H1 (cell line): Measurements from ENCODE around the gene DLEC1. TPM values are rescaled to one million over a fixed set of nuclear protein-coding genes. Genes with fewer than 3 reads are reported as not detected.

Source experiments
- CTCF ChIA-PET: fragments of 300-600 bp; sonication (Branson Sonifier 250); formaldehyde crosslinking; loops from one replicate; lab custom pipeline; 2021; ENCODE audit not compliant: partially characterized antibody; lab: Charles Lee
- POLR2A ChIA-PET: fragments of 300-600 bp; sonication (Branson Sonifier 250); formaldehyde crosslinking; loops from one replicate; lab custom pipeline; 2021; ENCODE audit warnings: inconsistent platforms; ENCODE audit not compliant: partially characterized antibody; lab: Charles Lee
- DNase-seq, 2 experiments: peaks; one replicate each; pipeline versions ENCODE4 v3.0.0 to v3.0.0-alpha.2; 2010 to 2022; ENCODE audit warnings: low spot score in 2 of 2, low read depth in 1 of 2, mixed read lengths in 1 of 2
- FAIRE-seq: peaks from 2 replicates; lab custom pipeline; 2011; peaks lifted over from hg19 to GRCh38; lab: Jason Lieb, UNC
- H2AFZ ChIP-seq: 2 replicates; pipeline ENCODE4 v1.8.1; 2012; ENCODE audit warnings: low read length, inconsistent platforms
- H2AK5ac ChIP-seq: 2 replicates; pipeline ENCODE4 v1.6.1; 2013; ENCODE audit warnings: low read depth, low read length
- H2BK120ac ChIP-seq: replicated peaks from 2 replicates; pipeline ENCODE3; 2013; ENCODE audit warnings: low read depth, low read length, inconsistent platforms
- H2BK12ac ChIP-seq: 2 replicates; pipeline ENCODE4 v1.6.1; 2013; ENCODE audit warnings: low read depth, low read length
- H2BK15ac ChIP-seq: 2 replicates; pipeline ENCODE4 v1.6.1; 2013; ENCODE audit warnings: low read length
- H2BK20ac ChIP-seq: 2 replicates; pipeline ENCODE4 v1.6.1; 2013; ENCODE audit warnings: low read length
- H2BK5ac ChIP-seq: 2 replicates; pipeline ENCODE4 v1.6.1; 2013; ENCODE audit warnings: low read depth, low read length
- H3K14ac ChIP-seq: 2 replicates; pipeline ENCODE4 v1.6.1; 2013; ENCODE audit warnings: inconsistent platforms; ENCODE audit not compliant: insufficient read length
- H3K18ac ChIP-seq: 2 replicates; pipeline ENCODE4 v1.6.1; 2013; ENCODE audit warnings: low read length; ENCODE audit errors: extremely low read depth
- H3K23ac ChIP-seq: 2 replicates; pipeline ENCODE4 v1.6.1; 2013; ENCODE audit warnings: inconsistent platforms; ENCODE audit not compliant: insufficient read length
- H3K23me2 ChIP-seq: 2 replicates; pipeline ENCODE4 v1.6.1; 2013; ENCODE audit warnings: low read depth, low read length
- H3K27ac ChIP-seq: 2 replicates; pipeline ENCODE4 v1.6.1; 2011; ENCODE audit warnings: low read depth, low read length, inconsistent platforms
- H3K27me3 ChIP-seq, 4 experiments: replicated peaks in 1 of 4; 1 replicate in 1 of 4; 2 replicates in 3 of 4; pipeline versions ENCODE4 v1.6.1 to v1.8.1; 2011 to 2013; ENCODE audit warnings: low read length in 3 of 4, mild to moderate bottlenecking in 3 of 4, inconsistent platforms in 2 of 4, mixed read lengths in 2 of 4, moderate library complexity in 1 of 4; ENCODE audit not compliant: control insufficient read depth in 3 of 4, insufficient read depth in 3 of 4; ENCODE audit errors: extremely low read depth in 1 of 4
- H3K36me3 ChIP-seq, 4 experiments: 2 replicates each; pipeline versions ENCODE4 v1.6.1 to v1.8.1; 2011 to 2013; ENCODE audit warnings: mild to moderate bottlenecking in 4 of 4, low read length in 3 of 4, moderate library complexity in 2 of 4, control low read depth in 1 of 4, inconsistent platforms in 1 of 4; ENCODE audit not compliant: insufficient read depth in 4 of 4, control insufficient read depth in 2 of 4
- H3K4ac ChIP-seq: replicated peaks from 2 replicates; pipeline ENCODE3; 2013; ENCODE audit warnings: low read length, low read depth, mixed read lengths, inconsistent platforms; ENCODE audit not compliant: insufficient read length
- H3K4me1 ChIP-seq, 4 experiments: replicated peaks in 1 of 4; 1 replicate in 1 of 4; 2 replicates in 3 of 4; pipeline versions ENCODE4 v1.6.1 to v1.8.1; 2011 to 2013; ENCODE audit warnings: low read length in 3 of 4, inconsistent platforms in 2 of 4, mixed read lengths in 1 of 4; ENCODE audit not compliant: insufficient read depth in 4 of 4, control insufficient read depth in 3 of 4
- H3K4me2 ChIP-seq, 2 experiments: 2 replicates each; pipeline versions ENCODE4 v1.6.1 to v1.8.1; 2011 to 2013; ENCODE audit warnings: low read depth in 2 of 2, low read length in 2 of 2, control low read depth in 1 of 2, inconsistent platforms in 1 of 2, mild to moderate bottlenecking in 1 of 2; ENCODE audit not compliant: insufficient read depth in 1 of 2
- H3K4me3 ChIP-seq, 4 experiments: fragments of 200-600, 300-600 bp in 1 of 4; sonication (generic), shearing (Covaris generic), sonication (Bioruptor Twin) in 1 of 4; 2 replicates each; pipeline versions ENCODE4 v1.5.1 to v1.8.1; 2011 to 2016; ENCODE audit warnings: low read length in 4 of 4, low read depth in 3 of 4, control low read depth in 2 of 4, inconsistent platforms in 2 of 4, mild to moderate bottlenecking in 2 of 4, mixed read lengths in 1 of 4, moderate library complexity in 1 of 4; ENCODE audit not compliant: insufficient read depth in 2 of 4; ENCODE audit errors: extremely low read depth in 1 of 4
- H3K56ac ChIP-seq: replicated peaks from 2 replicates; pipeline ENCODE3; 2013; ENCODE audit warnings: low read depth, mild to moderate bottlenecking, mixed read lengths, low read length, inconsistent platforms; ENCODE audit not compliant: insufficient read length
- H3K79me1 ChIP-seq: 2 replicates; pipeline ENCODE4 v1.6.1; 2013; ENCODE audit warnings: low read depth, low read length, control low read depth
- H3K79me2 ChIP-seq, 2 experiments: 2 replicates each; pipeline versions ENCODE4 v1.6.1 to v1.8.1; 2012 to 2013; ENCODE audit warnings: low read length in 2 of 2, mild to moderate bottlenecking in 2 of 2, inconsistent platforms in 1 of 2; ENCODE audit not compliant: insufficient read depth in 2 of 2, control insufficient read depth in 1 of 2
- H3K9ac ChIP-seq, 4 experiments: replicated peaks in 1 of 4; 1 replicate in 1 of 4; 2 replicates in 3 of 4; pipeline versions ENCODE4 v1.6.1 to v1.8.1; 2011 to 2013; ENCODE audit warnings: low read depth in 3 of 4, low read length in 3 of 4, control low read depth in 2 of 4, mild to moderate bottlenecking in 2 of 4, moderate library complexity in 2 of 4, inconsistent platforms in 1 of 4; ENCODE audit errors: extremely low read depth in 1 of 4
- H3K9me3 ChIP-seq, 2 experiments: 2 replicates each; pipeline versions ENCODE4 v1.6.1 to v1.8.1; 2012 to 2013; ENCODE audit warnings: mild to moderate bottlenecking in 2 of 2, moderate library complexity in 2 of 2, control low read depth in 1 of 2, inconsistent platforms in 1 of 2, low read depth in 1 of 2, low read length in 1 of 2, mixed read lengths in 1 of 2; ENCODE audit not compliant: insufficient read depth in 2 of 2
- H4K20me1 ChIP-seq, 2 experiments: replicated peaks in 1 of 2; 2 replicates each; pipeline versions ENCODE3 to v1.8.1; 2011 to 2013; ENCODE audit warnings: inconsistent platforms in 2 of 2, low read length in 2 of 2, mild to moderate bottlenecking in 1 of 2; ENCODE audit not compliant: insufficient read depth in 2 of 2, control insufficient read depth in 1 of 2
- H4K5ac ChIP-seq: 2 replicates; pipeline ENCODE4 v1.6.1; 2013; ENCODE audit warnings: low read length, low read depth, mixed read lengths, inconsistent platforms; ENCODE audit not compliant: insufficient read length
- H4K8ac ChIP-seq: 2 replicates; pipeline ENCODE4 v1.8.0; 2013; ENCODE audit warnings: mild to moderate bottlenecking, moderate library complexity, low read length, inconsistent platforms; ENCODE audit not compliant: insufficient read depth; ENCODE audit errors: extremely low read depth
- H4K91ac ChIP-seq: replicated peaks from 2 replicates; pipeline ENCODE3; 2013; ENCODE audit warnings: low read length, mixed read lengths, inconsistent platforms; ENCODE audit not compliant: insufficient read length
- CREB1 ChIP-seq: IDR thresholded peaks from 2 replicates; pipeline ENCODE4 v1.6.1; 2012; ENCODE audit warnings: inconsistent platforms
- CTCF ChIP-seq, 3 experiments: IDR thresholded peaks; 1 replicate in 2 of 3; 2 replicates in 1 of 3; pipeline versions ENCODE4 v1.5.1 to v1.6.1; 2011; ENCODE audit warnings: low read length in 3 of 3, mild to moderate bottlenecking in 3 of 3, inconsistent platforms in 2 of 3, low read depth in 1 of 3, moderate library complexity in 1 of 3; ENCODE audit not compliant: insufficient read depth in 1 of 3; ENCODE audit errors: control extremely low read depth in 1 of 3
- HDAC6 ChIP-seq: IDR thresholded peaks from one replicate; pipeline ENCODE4 v1.7.1; 2012; ENCODE audit warnings: low read depth, mild to moderate bottlenecking, inconsistent platforms, low read length, moderate library complexity
- JUND ChIP-seq: IDR thresholded peaks from 2 replicates; pipeline ENCODE4 v1.6.1; 2011; ENCODE audit warnings: mild to moderate bottlenecking, improper control_type of control experiment, low read length
- MAX ChIP-seq: IDR thresholded peaks from 2 replicates; pipeline ENCODE4 v1.6.1; 2012; ENCODE audit warnings: inconsistent platforms
- POLR2A ChIP-seq, 2 experiments: IDR thresholded peaks; 1 replicate in 1 of 2; 2 replicates in 1 of 2; pipeline ENCODE4 v1.6.1; 2011; ENCODE audit warnings: low read depth in 2 of 2, low read length in 2 of 2, mild to moderate bottlenecking in 2 of 2; ENCODE audit errors: control extremely low read depth in 1 of 2
- POLR2AphosphoS5 ChIP-seq: IDR thresholded peaks from 2 replicates; pipeline ENCODE4 v1.6.1; 2011; ENCODE audit warnings: low read depth, low read length
- RNF2 ChIP-seq: fragments of 200-900, 300-1000 bp; sonication (generic); IDR thresholded peaks from 2 replicates; pipeline ENCODE4 v1.7.1; 2016; ENCODE audit warnings: borderline replicate concordance, low read depth, mild to moderate bottlenecking, antibody characterized with exemption, low read length; ENCODE audit not compliant: poor library complexity, severe bottlenecking; ENCODE audit errors: missing control alignments
- SUZ12 ChIP-seq: fragments of 200-600 bp; sonication (generic); IDR thresholded peaks from 2 replicates; pipeline ENCODE4 v1.6.1; 2012; ENCODE audit warnings: mild to moderate bottlenecking, inconsistent platforms, low read length, moderate library complexity, mixed read lengths
- YY1 ChIP-seq: IDR thresholded peaks from 2 replicates; pipeline ENCODE4 v1.6.1; 2011; ENCODE audit warnings: low read depth, mild to moderate bottlenecking, low read length
- WGBS, 2 experiments: shearing (Covaris generic) in 1 of 2; methylation state at CpG; one replicate each; pipeline versions ENCODE4 v1.1.6 to v1.1.7; 2013 to 2015; ENCODE audit warnings: low lambda C conversion rate in 2 of 2, mixed read lengths in 2 of 2, inconsistent platforms in 1 of 2, low coverage in 1 of 2, missing lambda C conversion rate in 1 of 2; ENCODE audit not compliant: insufficient replicate concordance in 2 of 2, insufficient coverage in 1 of 2, insufficient read length in 1 of 2; ENCODE audit errors: extremely low coverage in 1 of 2, missing lambda C conversion rate in 1 of 2; 5-methylcytosine and 5-hydroxymethylcytosine counted together
- polyA plus RNA-seq, 7 experiments: library from polyadenylated mRNA; depleted of rRNA in 3 of 7; stranded (reverse) in 5 of 7; unstranded in 2 of 7; fragments of >200 nt in 5 of 7; fragments of 200-250 nt in 2 of 7; gene quantifications; 1 replicate in 5 of 7; 2 replicates in 1 of 7; 4 replicates in 1 of 7; pipeline versions ENCODE4 v1.2.1 to v1.2.3, GENCODE V29; 2011 to 2013; ENCODE audit warnings: missing spikeins in 2 of 7, mixed read lengths in 2 of 7
- total RNA-seq: library from RNA; stranded (reverse); fragmentation: NEBNext Ultra II Directional; extraction: Animal tissue kit (Norgen Biotek cat#: 25700); gene quantifications from 2 replicates; pipeline ENCODE4 v1.2.1, GENCODE V29; 2021

The DLEC1 gene
- total and polyA plus RNA-seq, 2 of the 8 experiments (the other 6 are each of a cell fraction or from before 2014, with no cell fraction given), result 0.26 to 0.76 TPM

GRCh38 chr3:38049358-38050126 lies 10.5 kb downstream of the DLEC1 start:
- Histone ChIP-seq H4K5ac (no peak overlapping the region), H2BK5ac (no peak overlapping the region), H3K4ac (no peak overlapping the region), H3K9ac (no peak overlapping the region), H2BK12ac (no peak overlapping the region), H2AK5ac (no peak overlapping the region), H3K4me1 (no peaks in the 10 kb centered on the region), H3K14ac (no peak overlapping the region), H2BK20ac (no peak overlapping the region), H3K9me3 (peaks cover 8 to 18% of the 10 kb centered on the region in 2 experiments; a peak in 3 of 4 replicates), H4K91ac (no peak overlapping the region), H3K79me1 (no peaks in the 10 kb centered on the region), H3K36me3 (no peaks in the 10 kb centered on the region), H3K23ac (no peak overlapping the region), H3K56ac (no peak overlapping the region), H3K79me2 (no peaks in the 10 kb centered on the region), H3K4me2 (no peak overlapping the region), H3K27ac (no peak overlapping the region), H3K27me3 (no peaks in the 10 kb centered on the region; a peak in 1 of 7 replicates), H4K8ac (peak overlapping the region; percentile 74; the same call in 1 of the 2 replicates), H4K20me1 (no peaks in the 10 kb centered on the region), H3K18ac (no peak overlapping the region), H2BK120ac (no peak overlapping the region), H3K4me3 (no peak overlapping the region), H3K23me2 (no peaks in the 10 kb centered on the region), H2AFZ (no peak overlapping the region), H2BK15ac (no peak overlapping the region)
- no peak for FAIRE-seq
- no peak for DNase-seq
- WGBS, 2 experiments, result 78% methylated on average over 4 of the region's 4 CpGs; no CpG with 5 or more reads in 1 of the 2 experiments
- ChIA-PET POLR2A (interaction anchor here (0.7 kb wide), 1 partner anchor 566 kb away, joined by 3 read pairs; no protein-coding TSS in a partner anchor), CTCF (no interaction called here)
- TF ChIP-seq HDAC6 (no peak), CREB1 (no peak), SUZ12 (no peak), CTCF (IDR thresholded peaks at IDR 0.05; ENCODE audit: control extremely low read depth in 1 of 3, insufficient read depth in 1 of 3, low read depth in 1 of 3, low read length in 3 of 3) (no peak), MAX (no peak), YY1 (no peak), JUND (no peak), POLR2A (IDR thresholded peaks at IDR 0.05; ENCODE audit: control extremely low read depth in 1 of 2, low read depth in 2 of 2, low read length in 2 of 2) (no peak), POLR2AphosphoS5 (no peak), RNF2 (no peak)
